Measurements from ENCODE around the gene ATP5F1B.

ATP5F1B gene

GRCh38 chr12:56622535-56622934, 23.2 kb downstream of the ATP5F1B start:
- H3K9me3 ChIP-seq = no peaks in the 10 kb centered on the region
- no peaks in the 10 kb centered on the region for H3K4me1 ChIP-seq
- no peak for DNase-seq (ENCODE audit: low spot score in 2 of 2)
- in situ Hi-C loops (cut with MboI; ENCODE audit: low sequenced_read_pairs) = loop anchor here (25.0 kb wide), 1 partner anchor 335 kb away; no protein-coding TSS in a partner anchor
- no peak overlapping the region for H3K4me3 ChIP-seq
- no peaks in the 10 kb centered on the region for H3K27me3 ChIP-seq (ENCODE audit: low read depth)
- peaks cover 40% of the 10 kb centered on the region for H3K36me3 ChIP-seq (replicated peaks)

- no peaks in the 10 kb centered on the region for H3K4me1 ChIP-seq
- in situ Hi-C loops (cut with MboI; ENCODE audit: low sequenced_read_pairs) = loop anchor here (25.0 kb wide), 1 partner anchor 330 kb away; no protein-coding TSS in a partner anchor
- H3K9me3 ChIP-seq = no peaks in the 10 kb centered on the region
Observed at GRCh38 chr12:56616925-56617324, 28.9 kb downstream of the ATP5F1B start.

GRCh38 chr12:56616244-56616643, 29.5 kb downstream of the ATP5F1B start:
- H3K4me1 ChIP-seq = no peaks in the 10 kb centered on the region
- DNase-seq (ENCODE audit: low spot score in 2 of 2) = no peak
- in situ Hi-C loops (cut with MboI; ENCODE audit: low sequenced_read_pairs) = loop anchor here (25.0 kb wide), 1 partner anchor 329 kb away; no protein-coding TSS in a partner anchor
- H3K4me3 ChIP-seq = no peak overlapping the region
- H3K36me3 ChIP-seq (replicated peaks) = peaks cover 86% of the 10 kb centered on the region
- no peaks in the 10 kb centered on the region for H3K27me3 ChIP-seq (ENCODE audit: low read depth)
- no peaks in the 10 kb centered on the region for H3K9me3 ChIP-seq

More at GRCh38 chr12:56616925-56617324, 28.9 kb downstream of the ATP5F1B start:
- Histone ChIP-seq H3K4me3 (no peak overlapping the region), H3K36me3 (replicated peaks) (peaks cover 84% of the 10 kb centered on the region), H3K27me3 (ENCODE audit: low read depth) (no peaks in the 10 kb centered on the region)
- no peak for DNase-seq (ENCODE audit: low spot score in 2 of 2)

- Histone ChIP-seq H3K27me3 (ENCODE audit: low read depth) (no peaks in the 10 kb centered on the region), H3K36me3 (replicated peaks) (peaks cover 88% of the 10 kb centered on the region), H3K9me3 (no peaks in the 10 kb centered on the region), H3K4me1 (no peaks in the 10 kb centered on the region), H3K4me3 (no peak overlapping the region)
- no peak for DNase-seq (ENCODE audit: low spot score in 2 of 2)
- in situ Hi-C loops (cut with MboI; ENCODE audit: low sequenced_read_pairs) = loop anchor here (25.0 kb wide), 1 partner anchor 327 kb away; no protein-coding TSS in a partner anchor
Observed at GRCh38 chr12:56614627-56615026, 31.2 kb downstream of the ATP5F1B start.

GRCh38 chr12:56604355-56604754, 41.4 kb downstream of the ATP5F1B start:
- H3K4me3 ChIP-seq = no peak overlapping the region
- in situ Hi-C loops (cut with MboI; ENCODE audit: low sequenced_read_pairs) = loop anchor here (25.0 kb wide), 1 partner anchor 317 kb away; no protein-coding TSS in a partner anchor
- DNase-seq (ENCODE audit: low spot score in 2 of 2) = no peak
- peaks cover 86% of the 10 kb centered on the region for H3K36me3 ChIP-seq (replicated peaks)
- H3K27me3 ChIP-seq (ENCODE audit: low read depth) = no peaks in the 10 kb centered on the region
- no peaks in the 10 kb centered on the region for H3K4me1 ChIP-seq
- no peaks in the 10 kb centered on the region for H3K9me3 ChIP-seq

GRCh38 chr12:56602239-56602638, 43.5 kb downstream of the ATP5F1B start:
- Histone ChIP-seq H3K27me3 (ENCODE audit: low read depth) (no peaks in the 10 kb centered on the region), H3K36me3 (replicated peaks) (peaks cover 91% of the 10 kb centered on the region), H3K4me1 (no peaks in the 10 kb centered on the region), H3K4me3 (no peak overlapping the region), H3K9me3 (no peaks in the 10 kb centered on the region)
- no peak for DNase-seq (ENCODE audit: low spot score in 2 of 2)
- in situ Hi-C loops (cut with MboI; ENCODE audit: low sequenced_read_pairs) = loop anchor here (25.0 kb wide), 1 partner anchor 315 kb away; no protein-coding TSS in a partner anchor

- Histone ChIP-seq H3K9me3 (no peaks in the 10 kb centered on the region), H3K36me3 (replicated peaks) (peaks cover 91% of the 10 kb centered on the region), H3K4me3 (no peak overlapping the region), H3K4me1 (no peaks in the 10 kb centered on the region), H3K27me3 (ENCODE audit: low read depth) (no peaks in the 10 kb centered on the region)
- peak in 1 of 2 experiments; percentile 41 for DNase-seq (ENCODE audit: low spot score in 2 of 2)
- in situ Hi-C loops (cut with MboI; ENCODE audit: low sequenced_read_pairs) = loop anchor here (25.0 kb wide), 1 partner anchor 314 kb away; no protein-coding TSS in a partner anchor
Observed at GRCh38 chr12:56601503-56601902, 44.3 kb downstream of the ATP5F1B start.

GRCh38 chr12:56600753-56601152, 45.0 kb downstream of the ATP5F1B start:
- no peaks in the 10 kb centered on the region for H3K9me3 ChIP-seq
- H3K4me1 ChIP-seq = no peaks in the 10 kb centered on the region
- in situ Hi-C loops (cut with MboI; ENCODE audit: low sequenced_read_pairs) = loop anchor here (25.0 kb wide), 1 partner anchor 313 kb away; no protein-coding TSS in a partner anchor
- H3K27me3 ChIP-seq (ENCODE audit: low read depth) = no peaks in the 10 kb centered on the region
- DNase-seq (ENCODE audit: low spot score in 2 of 2) = no peak
- peaks cover 88% of the 10 kb centered on the region for H3K36me3 ChIP-seq (replicated peaks)
- no peak overlapping the region for H3K4me3 ChIP-seq

- H3K36me3 ChIP-seq (replicated peaks) = peaks cover 86% of the 10 kb centered on the region
- H3K9me3 ChIP-seq = no peaks in the 10 kb centered on the region
- in situ Hi-C loops (cut with MboI; ENCODE audit: low sequenced_read_pairs) = loop anchor here (25.0 kb wide), 1 partner anchor 312 kb away; no protein-coding TSS in a partner anchor
- no peaks in the 10 kb centered on the region for H3K27me3 ChIP-seq (ENCODE audit: low read depth)
- H3K4me1 ChIP-seq = no peaks in the 10 kb centered on the region
- no peak overlapping the region for H3K4me3 ChIP-seq
- DNase-seq (ENCODE audit: low spot score in 2 of 2) = no peak
Observed at GRCh38 chr12:56599797-56600196, 46.0 kb downstream of the ATP5F1B start.

GRCh38 chr12:56599041-56599440, 46.7 kb downstream of the ATP5F1B start:
- no peaks in the 10 kb centered on the region for H3K4me1 ChIP-seq
- H3K9me3 ChIP-seq = no peaks in the 10 kb centered on the region
- no peaks in the 10 kb centered on the region for H3K27me3 ChIP-seq (ENCODE audit: low read depth)
- peaks cover 78% of the 10 kb centered on the region for H3K36me3 ChIP-seq (replicated peaks)
- no peak for DNase-seq (ENCODE audit: low spot score in 2 of 2)
- in situ Hi-C loops (cut with MboI; ENCODE audit: low sequenced_read_pairs) = no loop called here
- no peak overlapping the region for H3K4me3 ChIP-seq

GRCh38 chr12:56596815-56597214, 49.0 kb downstream of the ATP5F1B start:
- no peaks in the 10 kb centered on the region for H3K27me3 ChIP-seq (ENCODE audit: low read depth)
- in situ Hi-C loops (cut with MboI; ENCODE audit: low sequenced_read_pairs) = no loop called here
- H3K36me3 ChIP-seq (replicated peaks) = peaks cover 59% of the 10 kb centered on the region
- H3K4me1 ChIP-seq = no peaks in the 10 kb centered on the region
- no peak overlapping the region for H3K4me3 ChIP-seq
- no peaks in the 10 kb centered on the region for H3K9me3 ChIP-seq
- no peak for DNase-seq (ENCODE audit: low spot score in 2 of 2)

GRCh38 chr12:56593909-56594621, 51.7 kb downstream of the ATP5F1B start:
- peaks cover 31% of the 10 kb centered on the region for H3K36me3 ChIP-seq (replicated peaks)
- H3K4me3 ChIP-seq = no peak overlapping the region
- in situ Hi-C loops (cut with MboI; ENCODE audit: low sequenced_read_pairs) = loop anchor here (5.0 kb wide), 1 partner anchor 87 kb away; no protein-coding TSS in a partner anchor
- no peaks in the 10 kb centered on the region for H3K27me3 ChIP-seq (ENCODE audit: low read depth)
- no peaks in the 10 kb centered on the region for H3K9me3 ChIP-seq
- peak; percentile 62 to 78 for DNase-seq (ENCODE audit: low spot score in 2 of 2)
- H3K4me1 ChIP-seq = no peaks in the 10 kb centered on the region

GRCh38 chr12:56591961-56592360, 53.8 kb downstream of the ATP5F1B start:
- in situ Hi-C loops (cut with MboI; ENCODE audit: low sequenced_read_pairs) = loop anchor here (5.0 kb wide), 1 partner anchor 85 kb away; no protein-coding TSS in a partner anchor
- Histone ChIP-seq H3K27me3 (ENCODE audit: low read depth) (no peaks in the 10 kb centered on the region), H3K4me1 (no peaks in the 10 kb centered on the region), H3K4me3 (no peak overlapping the region), H3K9me3 (no peaks in the 10 kb centered on the region), H3K36me3 (replicated peaks) (peaks cover 18% of the 10 kb centered on the region)
- DNase-seq (ENCODE audit: low spot score in 2 of 2) = no peak

GRCh38 chr12:56591126-56591525, 54.7 kb downstream of the ATP5F1B start:
- no peaks in the 10 kb centered on the region for H3K27me3 ChIP-seq (ENCODE audit: low read depth)
- H3K36me3 ChIP-seq (replicated peaks) = peaks cover 17% of the 10 kb centered on the region
- no peaks in the 10 kb centered on the region for H3K9me3 ChIP-seq
- DNase-seq (ENCODE audit: low spot score in 2 of 2) = no peak
- H3K4me3 ChIP-seq = no peak overlapping the region
- in situ Hi-C loops (cut with MboI; ENCODE audit: low sequenced_read_pairs) = loop anchor here (5.0 kb wide), 1 partner anchor 84 kb away; no protein-coding TSS in a partner anchor
- no peaks in the 10 kb centered on the region for H3K4me1 ChIP-seq

Measured in HAP-1 (cell line).